ENCODE measurements around the gene EYA4.

The EYA4 gene

DNA sequence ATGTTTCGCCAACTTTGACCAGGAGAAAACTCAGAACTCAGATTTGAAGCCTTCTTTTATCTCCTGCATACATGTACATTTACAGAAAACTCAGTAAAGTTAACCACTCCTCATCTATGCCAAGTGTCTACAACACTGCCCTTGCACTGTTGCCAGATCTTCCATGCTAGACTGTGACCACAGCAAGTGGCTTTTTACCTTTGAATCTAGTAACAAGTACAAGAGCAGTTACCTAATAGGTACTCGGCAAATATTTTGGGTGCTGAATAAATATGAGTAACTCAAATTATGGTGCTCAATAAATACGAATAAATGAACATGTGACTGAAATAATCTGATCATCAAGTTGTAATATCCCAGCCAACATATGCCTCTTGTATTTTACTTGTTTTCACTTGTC lies 184.9 kb downstream of the EYA4 start:
- Histone ChIP-seq H3K9me3 (ENCODE audit: insufficient read depth, low read depth, low read length) (no peaks in the 10 kb centered on the region), H3K9me2 (replicated peaks; ENCODE audit: low read depth, low read length) (no peaks in the 10 kb centered on the region), H3K27me3 (ENCODE audit: insufficient read depth, low read length, poor library complexity, severe bottlenecking) (no peaks in the 10 kb centered on the region), H3K4me2 (ENCODE audit: low read depth, low read length, poor library complexity, severe bottlenecking) (no peak overlapping the region), H3F3A (ENCODE audit: low read depth) (no peaks in the 10 kb centered on the region), H3K4me1 (ENCODE audit: insufficient read depth, low read length, poor library complexity, severe bottlenecking) (no peaks in the 10 kb centered on the region), H3K36me3 (ENCODE audit: insufficient read depth, low read length) (no peaks in the 10 kb centered on the region), H4K20me1 (ENCODE audit: insufficient read depth, low read length, poor library complexity, severe bottlenecking) (no peaks in the 10 kb centered on the region), H3K4me3 (ENCODE audit: low read length, poor library complexity, severe bottlenecking) (no peak overlapping the region), H3K79me2 (ENCODE audit: insufficient read depth, low read length) (no peaks in the 10 kb centered on the region), H3K9ac (ENCODE audit: low read depth, low read length, poor library complexity, severe bottlenecking) (no peak overlapping the region), H2AFZ (ENCODE audit: low read length) (no peak overlapping the region)
- TF ChIP-seq, protein P1, sequence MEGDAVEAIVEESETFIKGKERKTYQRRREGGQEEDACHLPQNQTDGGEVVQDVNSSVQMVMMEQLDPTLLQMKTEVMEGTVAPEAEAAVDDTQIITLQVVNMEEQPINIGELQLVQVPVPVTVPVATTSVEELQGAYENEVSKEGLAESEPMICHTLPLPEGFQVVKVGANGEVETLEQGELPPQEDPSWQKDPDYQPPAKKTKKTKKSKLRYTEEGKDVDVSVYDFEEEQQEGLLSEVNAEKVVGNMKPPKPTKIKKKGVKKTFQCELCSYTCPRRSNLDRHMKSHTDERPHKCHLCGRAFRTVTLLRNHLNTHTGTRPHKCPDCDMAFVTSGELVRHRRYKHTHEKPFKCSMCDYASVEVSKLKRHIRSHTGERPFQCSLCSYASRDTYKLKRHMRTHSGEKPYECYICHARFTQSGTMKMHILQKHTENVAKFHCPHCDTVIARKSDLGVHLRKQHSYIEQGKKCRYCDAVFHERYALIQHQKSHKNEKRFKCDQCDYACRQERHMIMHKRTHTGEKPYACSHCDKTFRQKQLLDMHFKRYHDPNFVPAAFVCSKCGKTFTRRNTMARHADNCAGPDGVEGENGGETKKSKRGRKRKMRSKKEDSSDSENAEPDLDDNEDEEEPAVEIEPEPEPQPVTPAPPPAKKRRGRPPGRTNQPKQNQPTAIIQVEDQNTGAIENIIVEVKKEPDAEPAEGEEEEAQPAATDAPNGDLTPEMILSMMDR (conservative IDR thresholded peaks at IDR 0.05; ENCODE audit: low read length): no peak
- no peak for TF ChIP-seq EZH2phosphoT487 (IDR thresholded peaks at IDR 0.05; ENCODE audit: borderline replicate concordance)

GRCh38 chr6:133428295-133428694 lies 187.1 kb downstream of the EYA4 start:
- no peaks in the 10 kb centered on the region for H3K79me2 ChIP-seq (ENCODE audit: insufficient read depth, low read length)
- no peaks in the 10 kb centered on the region for H4K20me1 ChIP-seq (ENCODE audit: insufficient read depth, low read length, poor library complexity, severe bottlenecking)
- no peak overlapping the region for H3K4me2 ChIP-seq (ENCODE audit: low read depth, low read length, poor library complexity, severe bottlenecking)
- no peaks in the 10 kb centered on the region for H3K9me3 ChIP-seq (ENCODE audit: insufficient read depth, low read depth, low read length)
- no peaks in the 10 kb centered on the region for H3K27me3 ChIP-seq (ENCODE audit: insufficient read depth, low read length, poor library complexity, severe bottlenecking)
- H3K9ac ChIP-seq (ENCODE audit: low read depth, low read length, poor library complexity, severe bottlenecking): no peak overlapping the region
- H3K36me3 ChIP-seq (ENCODE audit: insufficient read depth, low read length): no peaks in the 10 kb centered on the region
- no peaks in the 10 kb centered on the region for H3K9me2 ChIP-seq (replicated peaks; ENCODE audit: low read depth, low read length)
- H2AFZ ChIP-seq (ENCODE audit: low read length): no peak overlapping the region
- no peak overlapping the region for H3K4me3 ChIP-seq (ENCODE audit: low read length, poor library complexity, severe bottlenecking)
- no peaks in the 10 kb centered on the region for H3F3A ChIP-seq (ENCODE audit: low read depth)
- TF ChIP-seq, protein P1 (conservative IDR thresholded peaks at IDR 0.05; ENCODE audit: low read length): no peak
- no peak for TF ChIP-seq EZH2phosphoT487 (IDR thresholded peaks at IDR 0.05; ENCODE audit: borderline replicate concordance)
- no peaks in the 10 kb centered on the region for H3K4me1 ChIP-seq (ENCODE audit: insufficient read depth, low read length, poor library complexity, severe bottlenecking)

DNA sequence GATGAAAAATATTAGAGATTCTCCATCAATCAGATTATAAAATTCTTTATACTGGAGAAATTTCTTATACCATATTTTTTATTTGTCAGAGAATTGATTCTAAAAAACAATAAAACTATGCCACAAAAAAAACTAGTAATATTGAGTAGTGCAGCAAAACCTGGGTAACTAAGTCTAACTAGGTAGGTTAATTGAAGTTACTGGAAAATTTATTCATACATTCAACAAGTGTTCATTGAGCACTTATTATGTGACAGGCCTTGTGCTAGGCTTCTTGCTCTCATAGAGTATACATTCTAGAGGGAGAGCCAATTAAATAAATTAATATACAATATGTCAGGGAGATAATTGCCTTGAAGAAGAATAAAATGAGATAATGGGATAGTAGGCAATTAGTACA lies 189.4 kb downstream of the EYA4 start:
- H3K4me3 ChIP-seq (ENCODE audit: low read length, poor library complexity, severe bottlenecking): no peak overlapping the region
- H3K4me1 ChIP-seq (ENCODE audit: insufficient read depth, low read length, poor library complexity, severe bottlenecking): no peaks in the 10 kb centered on the region
- no peaks in the 10 kb centered on the region for H3K9me3 ChIP-seq (ENCODE audit: insufficient read depth, low read depth, low read length)
- no peak overlapping the region for H3K9ac ChIP-seq (ENCODE audit: low read depth, low read length, poor library complexity, severe bottlenecking)
- H3F3A ChIP-seq (ENCODE audit: low read depth): no peaks in the 10 kb centered on the region
- no peak overlapping the region for H2AFZ ChIP-seq (ENCODE audit: low read length)
- H3K4me2 ChIP-seq (ENCODE audit: low read depth, low read length, poor library complexity, severe bottlenecking): no peak overlapping the region
- no peaks in the 10 kb centered on the region for H4K20me1 ChIP-seq (ENCODE audit: insufficient read depth, low read length, poor library complexity, severe bottlenecking)
- TF ChIP-seq, protein P1 (conservative IDR thresholded peaks at IDR 0.05; ENCODE audit: low read length): no peak
- TF ChIP-seq EZH2phosphoT487 (IDR thresholded peaks at IDR 0.05; ENCODE audit: borderline replicate concordance): no peak
- H3K79me2 ChIP-seq (ENCODE audit: insufficient read depth, low read length): no peaks in the 10 kb centered on the region
- H3K36me3 ChIP-seq (ENCODE audit: insufficient read depth, low read length): no peaks in the 10 kb centered on the region
- no peaks in the 10 kb centered on the region for H3K9me2 ChIP-seq (replicated peaks; ENCODE audit: low read depth, low read length)
- no peaks in the 10 kb centered on the region for H3K27me3 ChIP-seq (ENCODE audit: insufficient read depth, low read length, poor library complexity, severe bottlenecking)
